HG03135 (cell line): ENCODE results near the gene SNX24.

Experiments used
- ATAC-seq: cut with Tn5 transposase; IDR thresholded peaks from one replicate; pipeline ENCODE4 v1.9.1; 2021; ENCODE audit warnings: mild to moderate bottlenecking, moderate library complexity; ENCODE audit not compliant: unreplicated experiment

SNX24 gene

DNA sequence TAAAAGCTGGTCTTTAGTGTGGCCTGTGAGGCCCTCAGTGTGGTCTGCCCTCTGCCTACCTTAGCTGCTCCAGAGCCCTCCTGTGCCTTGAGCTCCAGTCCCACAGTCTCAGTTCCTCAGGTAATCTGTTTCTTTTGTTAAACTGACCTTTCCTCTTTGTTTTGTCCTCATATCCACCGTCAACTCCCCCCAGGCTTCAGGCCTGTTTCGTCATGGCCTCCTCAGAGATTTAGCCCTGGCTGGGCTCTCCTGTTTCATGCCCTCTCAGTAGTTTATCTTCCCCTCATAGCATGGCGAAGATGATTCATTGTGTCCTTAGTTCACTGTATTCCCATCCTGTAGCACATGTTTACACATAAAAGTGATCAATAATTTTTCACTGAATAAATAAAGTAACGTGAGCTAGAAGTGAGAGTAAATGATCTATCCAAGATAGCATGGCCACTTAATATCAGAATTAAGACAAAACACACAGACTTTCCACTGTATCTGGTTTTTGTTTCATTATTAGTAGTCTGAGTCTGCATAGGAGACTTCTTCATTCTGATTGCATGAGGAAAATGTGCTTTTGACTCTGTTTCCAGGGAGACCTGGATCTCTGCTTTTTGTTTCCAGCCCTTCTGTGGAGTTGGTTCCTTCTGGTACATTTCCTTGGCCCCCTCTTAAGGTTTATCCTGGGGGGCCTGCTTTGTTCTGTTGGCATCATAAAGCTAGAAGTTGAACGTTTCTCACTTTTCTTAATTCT lies 70.5 kb downstream of the SNX24 start:
- ATAC-seq = peak; percentile 95

GRCh38 chr5:122916490-122916889 lies 71.1 kb downstream of the SNX24 start:
- no peak for ATAC-seq

DNA sequence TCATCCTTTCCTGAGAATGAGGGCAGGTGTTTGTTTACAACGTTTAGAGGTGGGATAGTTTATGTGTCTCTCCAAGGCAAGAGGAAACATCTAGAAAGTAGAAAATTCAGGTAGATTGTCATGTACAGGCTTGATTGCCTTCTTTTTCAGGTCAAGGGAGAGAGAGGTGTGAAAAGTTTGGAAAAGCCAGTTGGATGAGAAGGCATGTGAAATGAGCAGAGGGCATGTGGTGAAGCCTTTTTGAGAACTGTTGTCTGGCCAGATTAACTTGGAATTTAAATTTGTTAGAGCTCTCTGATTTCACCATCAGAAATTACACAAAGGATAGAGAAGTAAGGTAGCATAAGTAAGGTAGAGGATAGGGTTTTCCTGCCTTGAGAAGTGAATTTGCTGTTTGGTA lies 74.6 kb downstream of the SNX24 start:
- ATAC-seq = no peak

DNA sequence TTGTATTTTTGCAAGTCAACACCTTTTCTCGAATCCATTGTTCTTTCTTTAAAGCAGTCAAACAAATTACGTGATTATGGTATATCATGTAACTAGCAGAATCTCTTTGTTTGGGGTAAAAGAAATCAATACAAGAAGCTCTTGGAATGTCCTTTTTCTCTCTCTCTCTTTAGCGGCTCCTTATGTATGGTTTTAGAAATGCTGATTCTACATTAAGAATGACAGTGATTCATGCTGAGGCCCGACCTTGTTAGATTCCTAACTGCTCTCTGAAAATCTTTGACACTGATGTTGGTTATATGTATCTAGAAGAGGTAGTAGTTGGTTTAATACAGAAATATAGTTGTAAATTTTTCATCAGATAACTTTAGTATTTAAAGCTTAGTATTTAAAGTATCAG lies 76.4 kb downstream of the SNX24 start:
- ATAC-seq = no peak

DNA sequence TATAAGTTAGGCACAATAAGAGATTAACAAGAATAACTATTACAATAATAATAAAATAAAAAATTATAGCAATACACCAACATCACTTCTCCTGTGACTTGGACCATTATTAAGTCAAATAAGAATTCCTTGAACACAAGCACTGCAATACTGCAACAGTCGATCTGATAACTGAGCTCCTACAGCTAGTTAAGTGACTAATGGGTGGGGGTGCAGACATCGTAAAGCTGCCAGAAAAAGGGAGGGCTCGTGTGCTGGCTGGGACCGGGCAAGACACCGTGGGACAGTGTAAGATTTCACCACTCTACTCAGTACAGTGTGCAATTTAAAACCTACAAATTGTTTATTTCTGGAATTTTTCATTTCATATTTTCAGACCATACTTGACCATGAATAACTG lies 78.8 kb downstream of the SNX24 start:
- ATAC-seq = no peak

GRCh38 chr5:122924719-122925395 lies 79.4 kb downstream of the SNX24 start:
- ATAC-seq = no peak

DNA sequence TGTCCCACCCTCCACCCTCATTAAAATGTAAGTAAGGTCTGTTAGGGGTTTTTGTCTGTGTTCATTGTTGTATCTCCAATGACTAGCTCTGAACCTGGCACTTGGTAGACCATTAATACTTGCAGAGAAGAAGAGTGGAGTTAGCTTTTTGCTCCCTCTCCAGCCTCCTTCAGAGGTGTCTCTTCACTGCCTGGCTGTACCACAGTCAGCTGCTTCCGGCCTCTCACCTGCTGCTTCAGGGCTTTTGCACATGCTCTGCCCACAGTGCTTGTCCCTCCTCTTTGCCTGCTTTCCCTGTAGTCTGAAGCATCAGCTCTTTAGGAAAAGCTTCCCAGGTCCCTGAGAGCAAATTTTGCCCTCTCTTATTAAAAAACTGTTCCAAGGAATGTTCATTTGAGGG lies 83.6 kb downstream of the SNX24 start:
- ATAC-seq = no peak

DNA sequence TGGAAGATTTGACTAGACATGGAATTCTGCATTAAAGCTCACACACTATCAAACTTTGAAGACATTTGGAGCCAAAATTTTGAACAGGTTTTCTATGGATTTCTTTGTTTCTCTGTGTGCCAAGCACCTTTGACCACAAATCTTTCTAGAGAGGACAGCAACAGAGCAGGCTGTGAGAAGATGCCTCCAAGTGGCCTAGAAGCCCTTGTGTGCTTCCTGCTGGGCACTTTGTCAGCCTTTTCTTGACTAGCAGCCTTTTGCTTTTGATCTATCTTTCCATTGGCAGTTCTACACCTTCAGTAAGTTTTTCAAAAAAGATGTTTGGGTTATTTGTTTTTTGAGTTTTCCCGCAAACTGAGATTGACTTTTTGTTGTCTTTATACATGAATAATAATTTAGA lies 84.6 kb downstream of the SNX24 start:
- no peak for ATAC-seq

DNA sequence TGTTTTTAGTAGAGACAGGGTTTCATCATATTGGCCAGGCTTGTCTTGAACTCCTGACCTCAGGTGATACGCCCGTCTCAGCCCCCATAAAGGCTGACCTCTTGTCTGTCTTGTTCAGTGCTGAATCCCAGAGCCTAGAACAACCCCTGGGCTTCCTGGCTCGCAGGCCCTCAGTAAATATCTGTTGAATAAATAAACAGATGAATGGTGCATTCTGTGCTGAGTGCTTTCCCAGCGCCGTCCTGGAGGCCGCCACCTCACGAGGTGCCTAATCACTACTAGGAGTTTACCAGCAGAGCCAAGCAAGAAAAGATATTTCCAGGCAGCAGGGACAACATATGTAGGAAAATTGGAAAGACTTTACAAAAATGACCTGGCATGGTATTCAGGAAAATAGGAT lies 88.5 kb downstream of the SNX24 start:
- ATAC-seq = no peak

- ATAC-seq = no peak
These were observed 90.7 kb downstream of the SNX24 start for GRCh38 chr5:122936088-122936487.

DNA sequence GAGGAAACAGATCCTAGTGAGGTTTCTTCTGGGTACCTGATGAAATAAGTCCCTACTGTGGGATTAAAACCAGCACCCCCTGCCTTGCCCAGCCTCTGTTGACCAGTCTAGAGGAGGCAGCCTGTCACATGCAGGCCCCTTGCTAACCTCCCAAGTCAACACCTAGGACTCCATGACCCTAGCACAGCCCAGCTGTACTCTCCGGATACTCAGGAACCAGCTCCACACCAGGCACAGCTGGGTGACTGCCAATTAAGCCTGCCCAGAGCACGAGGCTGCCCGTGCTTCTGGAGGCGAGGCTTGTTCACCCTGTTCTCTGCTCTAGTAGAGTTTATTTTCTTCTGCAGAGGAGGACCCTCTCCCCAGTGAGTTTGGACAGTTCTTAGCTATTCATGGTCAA lies 92.5 kb downstream of the SNX24 start:
- ATAC-seq = no peak

DNA sequence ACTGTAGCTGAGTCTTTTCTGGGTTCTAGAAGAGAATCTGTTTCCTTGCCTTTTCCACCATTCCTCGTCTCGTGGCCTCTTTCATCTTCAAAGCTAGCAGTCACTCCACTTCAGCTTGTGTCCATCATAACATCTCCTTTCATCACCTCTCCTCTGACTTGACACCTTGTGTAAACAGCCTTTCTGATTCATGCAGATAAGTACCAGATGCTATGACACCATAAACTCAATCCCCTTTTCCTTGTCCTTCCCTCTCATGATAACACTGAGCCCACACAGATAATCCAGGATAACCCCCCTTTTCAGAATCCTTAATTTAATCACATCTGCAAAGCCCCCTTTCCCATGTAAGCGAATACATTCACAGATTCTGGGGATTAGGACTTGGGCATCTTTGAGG lies 95.5 kb downstream of the SNX24 start:
- ATAC-seq = no peak

DNA sequence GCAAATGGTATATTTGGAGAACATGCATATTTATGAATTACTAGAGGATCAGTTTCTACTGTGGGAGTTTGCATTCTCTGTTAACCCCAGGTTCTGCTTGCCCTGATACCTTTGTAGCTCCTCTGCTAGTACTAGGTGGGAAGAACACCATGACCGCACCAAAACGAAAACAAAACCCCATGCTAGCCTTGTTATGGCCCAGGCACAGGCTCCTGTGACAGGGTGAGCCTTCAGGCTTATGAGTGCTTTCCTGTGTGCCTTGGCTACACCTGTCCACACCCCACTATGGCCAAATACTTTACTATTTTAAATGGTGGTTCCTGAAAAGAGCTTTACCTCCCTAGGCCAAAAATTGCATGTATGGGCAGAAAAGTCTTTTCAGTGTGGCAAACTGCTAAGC lies 96.3 kb downstream of the SNX24 start:
- no peak for ATAC-seq

GRCh38 chr5:122942164-122942914 lies 96.9 kb downstream of the SNX24 start:
- no peak for ATAC-seq

DNA sequence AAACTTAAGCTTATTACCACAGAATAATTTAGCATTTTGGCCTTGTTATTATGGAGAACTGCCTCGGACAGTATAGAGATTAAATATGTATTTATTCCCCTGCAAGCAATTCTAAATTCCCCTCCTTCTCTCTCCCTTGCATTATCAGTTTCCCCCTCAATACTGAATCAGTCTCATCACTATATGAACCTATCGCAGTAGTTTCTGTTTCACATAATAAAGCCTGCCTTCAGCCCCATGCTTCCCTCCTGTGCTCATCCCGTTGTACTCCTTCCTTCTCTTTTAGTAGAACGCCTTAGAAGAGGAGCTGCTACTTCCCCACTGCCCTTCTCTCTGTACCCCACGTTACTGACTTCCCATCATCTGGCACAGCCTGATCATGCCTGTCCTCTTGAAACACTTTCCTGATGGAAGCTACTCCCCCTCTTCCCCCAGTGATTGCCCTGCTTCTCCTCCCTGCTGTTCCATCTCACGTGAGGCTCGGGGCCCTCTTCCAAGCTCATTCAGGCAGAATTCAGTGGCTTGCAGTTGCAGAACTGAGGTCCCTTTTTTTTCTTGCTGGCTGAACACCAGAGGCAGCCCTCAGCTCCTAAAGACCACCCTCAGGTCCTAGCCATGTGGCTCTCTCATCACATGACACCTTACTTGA lies 97.8 kb downstream of the SNX24 start:
- ATAC-seq = no peak

GRCh38 chr5:122944051-122944450 lies 98.6 kb downstream of the SNX24 start:
- no peak for ATAC-seq

- no peak for ATAC-seq
These were observed 102.0 kb downstream of the SNX24 start for GRCh38 chr5:122947372-122947771.

DNA sequence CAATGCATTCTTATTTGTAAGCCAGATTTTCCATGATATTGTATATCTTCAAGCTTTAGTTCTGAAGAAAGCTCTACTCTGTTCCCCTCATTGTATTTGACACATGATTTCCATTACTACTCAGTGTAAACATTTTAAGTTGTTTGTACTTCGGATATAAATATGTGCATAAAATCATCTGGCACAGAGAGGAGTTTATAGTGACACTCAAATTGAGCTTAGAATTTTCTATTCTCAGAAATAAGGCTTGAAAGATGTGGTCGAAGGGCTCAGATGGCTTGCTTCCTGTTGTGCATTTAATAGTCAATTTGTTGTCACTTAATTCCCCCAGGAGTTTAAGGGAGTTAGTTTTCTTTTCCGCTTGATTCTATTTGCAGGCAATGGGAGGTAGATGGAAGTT lies 102.4 kb downstream of the SNX24 start:
- no peak for ATAC-seq

- no peak for ATAC-seq
These were observed 102.9 kb downstream of the SNX24 start for GRCh38 chr5:122948319-122948718.

- ATAC-seq = no peak
These were observed 106.2 kb downstream of the SNX24 start for GRCh38 chr5:122951658-122952057.

DNA sequence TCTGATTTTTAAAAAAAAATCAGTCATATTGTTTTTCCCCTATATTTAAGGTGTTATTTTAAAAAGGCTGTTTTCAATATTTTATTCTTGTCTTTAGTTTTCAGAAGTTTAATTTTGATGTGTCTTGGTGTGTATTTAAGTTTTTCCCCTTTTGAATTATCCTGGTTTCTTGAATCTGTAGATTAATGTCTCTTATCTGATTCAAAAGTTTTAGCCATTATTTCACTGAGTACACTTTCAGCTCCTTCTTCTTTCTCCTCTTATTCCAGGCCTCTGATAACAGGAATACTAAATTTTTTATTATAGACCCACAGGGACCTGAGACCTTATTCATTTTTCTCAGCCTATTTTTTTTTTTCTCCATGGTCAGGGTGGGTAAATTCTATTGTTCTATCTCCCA lies 109.3 kb downstream of the SNX24 start:
- no peak for ATAC-seq

- no peak for ATAC-seq
These were observed 112.0 kb downstream of the SNX24 start for GRCh38 chr5:122957457-122957856.
